ENCODE data around the gene NADSYN1. TPM values are rescaled to one million over a fixed set of nuclear protein-coding genes. Genes with fewer than 3 reads are reported as not detected.

NADSYN1 gene
- total RNA-seq (2022; extraction: Qiagen RNA extraction; ENCODE audit: low read depth), result 35.2 to 54.0 TPM (median 48.7 TPM) in 5 replicates

DNA sequence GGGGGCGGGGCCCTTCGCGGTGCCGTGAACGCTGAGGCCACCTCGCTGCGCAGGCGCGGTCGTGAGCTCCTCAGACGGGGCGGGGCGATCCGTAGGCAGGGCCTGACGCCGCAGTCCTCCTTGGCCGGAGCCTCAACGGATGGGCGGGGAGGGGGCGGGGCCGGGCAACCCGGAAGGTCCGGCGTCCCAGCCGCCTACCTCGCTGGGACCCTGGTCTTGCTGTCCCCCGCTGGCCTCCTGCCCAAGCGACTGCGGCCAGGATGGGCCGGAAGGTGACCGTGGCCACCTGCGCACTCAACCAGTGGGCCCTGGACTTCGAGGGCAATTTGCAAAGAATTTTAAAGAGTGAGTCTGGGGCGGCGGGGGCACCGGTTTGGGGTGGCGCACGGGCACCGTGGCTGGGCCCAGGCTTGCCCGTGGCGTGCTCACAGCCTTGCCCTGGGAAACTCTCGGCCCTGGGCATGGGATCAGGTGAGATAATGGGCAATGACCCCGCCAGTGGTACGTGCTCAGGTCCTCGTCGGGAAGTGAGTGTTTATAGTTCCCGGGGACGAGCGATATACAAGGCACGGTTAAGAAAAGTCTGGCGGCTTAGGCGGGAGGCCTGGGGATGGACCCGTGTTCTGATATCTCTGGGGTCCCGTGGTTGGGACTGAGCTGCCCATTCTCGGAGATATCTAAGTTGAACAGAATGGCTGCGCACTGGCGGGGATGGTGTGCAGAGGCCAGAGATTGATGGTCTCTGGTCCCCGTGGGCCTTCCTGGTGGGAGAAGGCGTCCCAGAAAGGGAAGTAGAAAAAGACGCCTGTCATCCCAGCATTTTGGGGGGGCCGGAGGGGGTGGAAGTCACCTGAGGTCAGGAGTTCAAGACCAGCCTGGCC is at the start of gene NADSYN1:
TSS of gene NADSYN1 (plus strand) at position 167 of the 881 bp plus-strand sequence. CDS start at position 261, 94 bp downstream.

DNA sequence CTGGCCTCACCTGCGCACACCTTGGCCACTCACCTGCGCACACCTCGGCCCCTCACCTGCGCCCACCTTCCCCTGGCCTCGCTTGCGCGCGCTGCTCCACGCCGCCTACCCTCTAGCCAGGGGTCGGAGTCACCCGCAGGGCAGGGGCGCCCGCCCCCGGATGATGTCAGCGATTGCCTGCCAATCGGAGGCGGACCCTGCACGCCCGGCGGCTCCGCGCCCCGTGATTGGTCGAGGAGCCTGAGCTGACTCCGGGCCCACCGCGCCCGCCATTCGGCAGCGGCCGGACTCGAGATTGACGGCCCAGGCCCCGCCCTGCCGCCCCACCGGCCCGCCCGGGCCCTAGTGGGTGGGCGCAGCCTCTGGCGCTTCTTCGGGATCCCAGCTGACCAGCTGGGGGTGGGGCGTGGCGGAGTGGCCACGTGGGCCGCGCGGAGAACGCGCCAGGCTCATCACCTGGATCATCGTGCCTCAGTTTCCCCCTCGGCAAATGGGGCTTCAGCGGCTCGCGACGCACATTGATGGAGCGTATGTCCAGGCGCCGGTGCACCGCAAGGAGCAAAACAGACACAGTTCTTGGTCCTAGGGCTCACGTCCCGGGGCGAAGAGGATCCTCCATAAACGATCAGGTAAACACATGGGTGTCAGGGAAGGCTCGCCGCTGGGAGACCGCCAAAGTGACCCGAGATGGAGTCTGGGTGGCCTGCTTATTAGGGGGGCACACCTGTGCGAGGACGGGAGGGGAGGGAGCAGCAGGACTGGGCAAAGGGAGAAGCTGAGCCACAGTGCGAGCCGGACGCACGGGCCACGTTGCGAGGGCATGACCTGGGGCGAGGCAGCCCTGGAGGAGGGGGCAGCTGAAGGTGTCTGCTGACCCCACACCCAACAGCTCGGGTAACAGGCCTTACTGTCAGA is 4.5 kb upstream of the NADSYN1 start, which contains the start of gene DHCR7:
TSS of gene DHCR7 (minus strand) at position 137 of the 915 bp plus-strand sequence. CDS start 3,441 bp downstream, outside the sequence.

DNA sequence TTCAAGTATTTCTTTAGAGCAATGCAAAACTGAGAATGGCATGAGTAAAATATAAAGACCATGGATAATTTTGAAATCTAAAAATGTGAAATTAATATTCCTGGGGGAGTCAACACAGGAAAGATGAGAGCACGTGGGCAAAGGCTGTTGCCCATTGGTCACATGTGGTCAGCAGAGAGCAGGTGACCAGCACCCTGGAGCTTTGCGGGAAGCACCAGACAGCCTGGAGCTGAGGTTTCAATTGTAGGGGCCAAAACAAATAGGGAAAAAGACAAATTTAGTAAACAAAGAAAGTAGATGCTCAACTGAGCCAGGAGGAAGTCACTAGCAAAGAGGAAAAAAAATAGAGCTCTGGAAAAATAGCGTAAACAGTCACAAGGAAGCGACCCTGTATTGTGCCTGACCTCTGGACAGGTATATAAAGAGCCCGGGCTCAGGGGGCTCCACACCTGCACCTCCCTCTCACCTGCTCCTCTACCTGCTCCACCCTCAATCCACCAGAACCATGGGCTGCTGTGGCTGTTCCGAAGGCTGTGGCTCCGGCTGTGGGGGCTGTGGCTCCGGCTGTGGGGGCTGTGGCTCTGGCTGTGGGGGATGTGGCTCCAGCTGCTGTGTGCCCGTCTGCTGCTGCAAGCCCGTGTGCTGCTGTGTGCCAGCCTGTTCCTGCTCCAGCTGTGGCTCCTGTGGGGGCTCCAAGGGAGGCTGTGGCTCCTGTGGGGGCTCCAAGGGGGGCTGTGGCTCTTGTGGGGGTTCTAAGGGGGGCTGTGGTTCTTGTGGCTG is 74.0 kb downstream of the NADSYN1 start, which contains the start of gene KRTAP5-7:
TSS of gene KRTAP5-7 (plus strand) at position 472 of the 780 bp plus-strand sequence. CDS start at position 506, 34 bp downstream.

DNA sequence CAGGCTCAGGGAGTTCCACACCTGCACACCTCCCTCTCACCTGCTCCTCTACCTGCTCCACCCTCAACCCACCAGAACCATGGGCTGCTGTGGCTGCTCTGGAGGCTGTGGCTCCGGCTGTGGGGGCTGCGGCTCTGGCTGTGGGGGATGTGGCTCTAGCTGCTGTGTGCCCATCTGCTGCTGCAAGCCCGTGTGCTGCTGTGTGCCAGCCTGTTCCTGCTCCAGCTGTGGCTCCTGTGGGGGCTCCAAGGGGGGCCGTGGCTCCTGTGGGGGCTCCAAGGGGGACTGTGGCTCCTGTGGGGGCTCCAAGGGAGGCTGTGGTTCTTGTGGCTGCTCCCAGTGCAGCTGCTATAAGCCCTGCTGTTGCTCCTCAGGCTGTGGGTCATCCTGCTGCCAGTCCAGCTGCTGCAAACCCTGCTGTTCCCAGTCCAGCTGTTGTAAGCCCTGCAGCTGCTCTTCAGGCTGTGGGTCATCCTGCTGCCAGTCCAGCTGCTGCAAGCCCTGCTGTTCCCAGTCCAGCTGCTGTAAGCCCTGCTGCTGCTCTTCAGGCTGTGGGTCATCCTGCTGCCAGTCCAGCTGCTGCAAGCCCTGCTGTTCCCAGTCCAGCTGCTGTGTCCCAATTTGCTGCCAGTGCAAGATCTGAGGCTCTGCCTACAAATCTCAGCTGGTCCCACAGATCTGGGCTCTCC is 85.1 kb downstream of the NADSYN1 start, which contains the start of gene KRTAP5-8:
TSS of gene KRTAP5-8 (plus strand) at position 49 of the 689 bp plus-strand sequence. CDS start at position 80, 31 bp downstream.

DNA sequence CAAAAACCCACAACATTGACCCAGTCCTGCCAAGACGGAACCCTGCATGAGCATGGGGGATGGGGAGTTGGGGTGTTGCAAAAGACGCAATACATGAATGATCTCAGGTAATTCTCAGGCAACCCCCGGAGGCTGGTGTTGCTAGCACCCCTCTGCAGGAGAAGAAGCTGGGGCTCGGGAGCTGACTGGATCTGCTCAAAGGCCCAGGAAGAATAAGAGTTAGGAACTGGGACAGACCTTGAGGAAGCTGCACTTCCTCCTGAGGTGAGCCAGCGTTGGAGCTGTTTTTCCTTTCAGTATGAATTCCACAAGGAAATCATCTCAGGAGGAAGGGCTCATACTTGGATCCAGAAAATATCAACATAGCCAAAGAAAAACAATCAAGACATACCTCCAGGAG is 95.1 kb downstream of the NADSYN1 start, which contains the start of gene KRTAP5-9:
TSS of gene KRTAP5-9 (plus strand) at position 301 of the 400 bp plus-strand sequence. CDS start 238 bp downstream, outside the sequence.

Other genes starting within 250 kb of the NADSYN1 start
- 5.8 to 12.6 TPM (median 7.4 TPM) in 5 replicates for gene SHANK2, start 200.6 kb upstream of the NADSYN1 start, total RNA-seq (2022; extraction: Qiagen RNA extraction; ENCODE audit: low read depth)
- gene DHCR7, start 4.8 kb upstream of the NADSYN1 start, total RNA-seq (2022; extraction: Qiagen RNA extraction; ENCODE audit: low read depth), result 39.3 to 55.2 TPM (median 49.3 TPM) in 5 replicates
- gene KRTAP5-7, start 74.1 kb downstream of the NADSYN1 start, total RNA-seq (2022; extraction: Qiagen RNA extraction; ENCODE audit: low read depth), result not detected in 5 replicates
- not detected in 5 replicates for gene KRTAP5-8, start 84.8 kb downstream of the NADSYN1 start, total RNA-seq (2022; extraction: Qiagen RNA extraction; ENCODE audit: low read depth)
- not detected in 5 replicates for gene KRTAP5-9, start 95.2 kb downstream of the NADSYN1 start, total RNA-seq (2022; extraction: Qiagen RNA extraction; ENCODE audit: low read depth)
- gene KRTAP5-10, start 112.4 kb downstream of the NADSYN1 start, total RNA-seq (2022; extraction: Qiagen RNA extraction; ENCODE audit: low read depth), result not detected in 5 replicates
- not detected in 5 replicates for gene KRTAP5-11, start 129.7 kb downstream of the NADSYN1 start, total RNA-seq (2022; extraction: Qiagen RNA extraction; ENCODE audit: low read depth)

All from A549 treated with ZK216348 at 1 μM for 4 hours (cell line).